Smooth muscle cell (in vitro differentiated cells): ENCODE measurements around the gene TTC1. TPM values are rescaled to one million over a fixed set of nuclear protein-coding genes. Genes with fewer than 3 reads are reported as not detected.

ENCODE experiments used
- DNase-seq: peaks from one replicate; lab custom pipeline; 2025; ENCODE audit not compliant: unreplicated experiment; lab: John Stamatoyannopoulos, UW
- H2AFZ ChIP-seq: fragments of 200-600 bp; sonication (generic); 2 replicates; pipeline ENCODE4 v1.6.0; 2016; ENCODE audit warnings: antibody characterized with exemption, low read depth, mild to moderate bottlenecking
- H3F3A ChIP-seq: fragments of 200-600 bp; sonication (generic); 2 replicates; pipeline ENCODE4 v1.6.0; 2017; ENCODE audit warnings: antibody characterized with exemption, low read depth
- H3K27ac ChIP-seq: fragments of 200-600 bp; sonication (generic); 2 replicates; pipeline ENCODE4 v1.5.1; 2016; ENCODE audit warnings: low read depth, mild to moderate bottlenecking
- H3K27me3 ChIP-seq: fragments of 200-600 bp; sonication (generic); 2 replicates; pipeline ENCODE4 v1.6.1; 2016; ENCODE audit warnings: low read depth, mild to moderate bottlenecking
- H3K36me3 ChIP-seq: fragments of 200-600 bp; sonication (generic); 2 replicates; pipeline ENCODE4 v1.5.1; 2016; ENCODE audit warnings: low read depth
- H3K4me1 ChIP-seq: fragments of 200-600 bp; sonication (generic); 2 replicates; pipeline ENCODE4 v1.5.1; 2016; ENCODE audit warnings: low read depth
- H3K4me2 ChIP-seq: fragments of 200-600 bp; sonication (generic); 2 replicates; pipeline ENCODE4 v1.6.0; 2016; ENCODE audit warnings: mild to moderate bottlenecking
- H3K4me3 ChIP-seq: fragments of 200-600 bp; sonication (generic); 2 replicates; pipeline ENCODE4 v1.5.1; 2016; ENCODE audit warnings: mild to moderate bottlenecking
- H3K79me2 ChIP-seq: fragments of 200-600 bp; sonication (generic); 2 replicates; pipeline ENCODE4 v1.6.0; 2016; ENCODE audit warnings: low read depth, mild to moderate bottlenecking
- H3K9ac ChIP-seq: fragments of 200-600 bp; sonication (generic); 2 replicates; pipeline ENCODE4 v1.6.0; 2016; ENCODE audit warnings: low read depth
- H3K9me3 ChIP-seq: fragments of 200-600 bp; sonication (generic); replicated peaks from 2 replicates; pipeline ENCODE4 v1.5.1; 2016; ENCODE audit warnings: low read depth
- H4K20me1 ChIP-seq: fragments of 200-600 bp; sonication (generic); 2 replicates; pipeline ENCODE4 v1.6.0; 2016; ENCODE audit warnings: low read depth
- CTCF ChIP-seq: fragments of 200-600 bp; sonication (generic); IDR thresholded peaks from 2 replicates; pipeline ENCODE4 v1.5.1; 2017; ENCODE audit warnings: borderline replicate concordance, mild to moderate bottlenecking, antibody characterized with exemption; ENCODE audit not compliant: insufficient read depth, poor library complexity, severe bottlenecking
- WGBS: methylation state at CpG from one replicate; pipeline ENCODE4 v1.1.7; 2016; ENCODE audit warnings: low lambda C conversion rate; 5-methylcytosine and 5-hydroxymethylcytosine counted together
- polyA plus RNA-seq: library from polyadenylated mRNA; unstranded; fragments of >200 nt; fragmentation: Nextera tagmentation; extraction: Ambion mirVana; gene quantifications from 2 replicates; pipeline ENCODE4 v1.2.1, GENCODE V29; 2016
- total RNA-seq: library from RNA; depleted of rRNA; stranded (reverse); fragments of >200 nt; gene quantifications from 2 replicates; pipeline ENCODE4 v1.2.3, GENCODE V29; 2014

Gene TTC1
- total RNA-seq, result 31.5 and 38.4 TPM in 2 replicates
- 45.7 and 50.7 TPM in 2 replicates for polyA plus RNA-seq

- DNase-seq, result peak; percentile 39
- Histone ChIP-seq H3K27ac (peak within 1 kb of the TSS; percentile 90), H3K4me3 (peak within 1 kb of the TSS; percentile 73), H4K20me1 (no peaks in the 10 kb centered on the region), H3K36me3 (no peaks in the 10 kb centered on the region), H3K9me3 (no peaks in the 10 kb centered on the region), H3K27me3 (no peaks in the 10 kb centered on the region), H3K9ac (peak within 1 kb of the TSS; percentile 89), H3K4me2 (peak within 1 kb of the TSS; percentile 86), H2AFZ (peak within 1 kb of the TSS; percentile 92), H3K4me1 (peaks cover 14% of the 10 kb centered on the region), H3F3A (no peaks in the 10 kb centered on the region), H3K79me2 (peaks cover 39% of the 10 kb centered on the region)
- TF ChIP-seq CTCF, result no peak
- WGBS, result under 1% methylated on average over 31 of the region's 31 CpGs
Observed at GRCh38 chr5:160008877-160009590, at the start of gene TTC1. TTC1 (plus strand) TSS chr5:160009139; CDS start chr5:160010529, 1,390 bp downstream.

GRCh38 chr5:159961176-159962160 lies 47.5 kb upstream of the TTC1 start:
- no peak for DNase-seq
- no peak for TF ChIP-seq CTCF

GRCh38 chr5:159962214-159962613 lies 46.7 kb upstream of the TTC1 start:
- Histone ChIP-seq H4K20me1 (no peaks in the 10 kb centered on the region), H3K79me2 (no peaks in the 10 kb centered on the region), H3K4me1 (no peaks in the 10 kb centered on the region), H3K9me3 (no peaks in the 10 kb centered on the region), H3K36me3 (no peaks in the 10 kb centered on the region), H3K27ac (no peak overlapping the region), H3K27me3 (peaks cover 7% of the 10 kb centered on the region), H3F3A (no peaks in the 10 kb centered on the region), H3K9ac (no peak overlapping the region), H3K4me2 (no peak overlapping the region), H3K4me3 (no peak overlapping the region), H2AFZ (no peak overlapping the region)
- DNase-seq, result no peak
- no peak for TF ChIP-seq CTCF
- 88% methylated on average over 4 of the region's 4 CpGs for WGBS

More at GRCh38 chr5:159961176-159962160, 47.5 kb upstream of the TTC1 start:
- H3K9ac ChIP-seq, result no peak overlapping the region
- WGBS, result 92% methylated on average over 8 of the region's 8 CpGs
- H3K36me3 ChIP-seq, result no peaks in the 10 kb centered on the region
- H3K4me3 ChIP-seq, result no peak overlapping the region
- H3K27ac ChIP-seq, result no peak overlapping the region
- H3K4me2 ChIP-seq, result no peak overlapping the region
- no peaks in the 10 kb centered on the region for H3K79me2 ChIP-seq
- H4K20me1 ChIP-seq, result no peaks in the 10 kb centered on the region
- H3K27me3 ChIP-seq, result peaks cover 7% of the 10 kb centered on the region
- no peaks in the 10 kb centered on the region for H3K9me3 ChIP-seq
- no peaks in the 10 kb centered on the region for H3F3A ChIP-seq
- H2AFZ ChIP-seq, result no peak overlapping the region
- H3K4me1 ChIP-seq, result no peaks in the 10 kb centered on the region
